ENCODE results near the gene ADCY5.

ADCY5 gene

DNA sequence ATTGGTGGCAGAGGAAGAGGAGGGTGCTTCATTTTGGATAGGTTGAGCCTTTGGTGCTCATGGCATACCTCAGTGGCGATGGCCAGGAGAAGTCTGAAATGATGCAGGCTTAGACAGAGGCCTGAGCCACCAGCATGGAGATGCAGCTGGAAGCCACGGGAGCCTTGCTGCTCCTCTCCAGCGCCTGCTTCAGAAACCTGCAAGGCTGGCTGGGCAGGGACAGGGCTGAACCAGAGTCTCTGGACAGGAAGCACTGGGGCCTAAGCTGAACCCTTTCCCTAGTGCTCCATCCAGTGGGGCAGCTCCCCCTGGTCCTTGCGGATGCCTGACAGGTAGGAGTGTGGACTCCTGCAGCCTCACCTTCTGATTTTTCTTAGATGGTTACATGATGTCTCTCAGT, 36.7 kb upstream of the ADCY5 start:
- no peak for DNase-seq (ENCODE audit: low read depth)
- TF ChIP-seq, protein P1, sequence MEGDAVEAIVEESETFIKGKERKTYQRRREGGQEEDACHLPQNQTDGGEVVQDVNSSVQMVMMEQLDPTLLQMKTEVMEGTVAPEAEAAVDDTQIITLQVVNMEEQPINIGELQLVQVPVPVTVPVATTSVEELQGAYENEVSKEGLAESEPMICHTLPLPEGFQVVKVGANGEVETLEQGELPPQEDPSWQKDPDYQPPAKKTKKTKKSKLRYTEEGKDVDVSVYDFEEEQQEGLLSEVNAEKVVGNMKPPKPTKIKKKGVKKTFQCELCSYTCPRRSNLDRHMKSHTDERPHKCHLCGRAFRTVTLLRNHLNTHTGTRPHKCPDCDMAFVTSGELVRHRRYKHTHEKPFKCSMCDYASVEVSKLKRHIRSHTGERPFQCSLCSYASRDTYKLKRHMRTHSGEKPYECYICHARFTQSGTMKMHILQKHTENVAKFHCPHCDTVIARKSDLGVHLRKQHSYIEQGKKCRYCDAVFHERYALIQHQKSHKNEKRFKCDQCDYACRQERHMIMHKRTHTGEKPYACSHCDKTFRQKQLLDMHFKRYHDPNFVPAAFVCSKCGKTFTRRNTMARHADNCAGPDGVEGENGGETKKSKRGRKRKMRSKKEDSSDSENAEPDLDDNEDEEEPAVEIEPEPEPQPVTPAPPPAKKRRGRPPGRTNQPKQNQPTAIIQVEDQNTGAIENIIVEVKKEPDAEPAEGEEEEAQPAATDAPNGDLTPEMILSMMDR (IDR thresholded peaks at IDR 0.05; ENCODE audit: control insufficient read depth, insufficient read depth, low read depth, low read length, missing control alignments), result no peak
- no peak overlapping the region for H3K4me3 ChIP-seq (ENCODE audit: control insufficient read depth, low read depth, low read length)

DNA sequence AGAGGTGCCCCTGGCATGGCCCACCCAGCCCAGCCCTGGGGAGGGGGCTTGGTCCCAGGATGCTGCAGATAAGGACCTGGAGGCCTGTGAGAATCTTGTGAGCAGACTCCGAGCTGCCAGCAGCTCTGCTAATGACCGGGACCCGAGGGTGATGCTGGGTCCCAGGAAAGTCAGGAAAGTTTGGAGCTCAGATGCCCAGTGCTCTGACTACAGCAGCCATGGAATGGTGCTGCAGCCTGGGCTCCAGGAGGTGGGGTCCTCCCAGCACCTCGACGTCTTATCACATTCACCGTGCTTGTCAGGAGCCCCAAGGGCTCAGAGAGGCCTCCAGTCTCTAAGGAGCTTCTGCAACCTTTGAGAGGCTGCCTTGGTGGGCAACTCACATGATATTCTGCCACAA, 34.3 kb upstream of the ADCY5 start:
- TF ChIP-seq, protein P1 (IDR thresholded peaks at IDR 0.05; ENCODE audit: control insufficient read depth, insufficient read depth, low read depth, low read length, missing control alignments), result no peak
- no peak overlapping the region for H3K4me3 ChIP-seq (ENCODE audit: control insufficient read depth, low read depth, low read length)
- DNase-seq (ENCODE audit: low read depth), result no peak

- DNase-seq (ENCODE audit: low read depth), result no peak
- no peak overlapping the region for H3K4me3 ChIP-seq (ENCODE audit: control insufficient read depth, low read depth, low read length)
- TF ChIP-seq, protein P1 (IDR thresholded peaks at IDR 0.05; ENCODE audit: control insufficient read depth, insufficient read depth, low read depth, low read length, missing control alignments), result no peak
These were observed 33.0 kb upstream of the ADCY5 start for GRCh38 chr3:123481722-123482457.

DNA sequence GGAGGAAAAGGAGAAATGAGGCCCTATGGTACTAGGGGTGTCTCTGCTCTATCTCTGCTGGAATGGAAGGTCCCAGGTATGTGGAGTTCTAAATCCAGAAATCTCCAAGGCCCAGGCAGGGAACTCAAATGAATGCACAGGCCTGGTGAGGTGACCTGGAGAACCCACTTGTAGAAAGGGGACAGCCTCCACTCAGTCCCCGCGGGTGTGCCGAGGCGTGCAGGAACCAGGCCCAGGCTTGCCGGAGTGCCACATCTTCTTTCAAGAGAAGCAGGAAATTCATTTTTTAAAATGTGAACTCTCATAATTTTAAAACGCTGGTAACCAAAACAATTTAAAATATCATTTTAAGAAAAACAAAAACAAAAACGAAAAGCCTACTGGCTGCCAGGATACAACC, 32.2 kb upstream of the ADCY5 start:
- TF ChIP-seq, protein P1 (IDR thresholded peaks at IDR 0.05; ENCODE audit: control insufficient read depth, insufficient read depth, low read depth, low read length, missing control alignments), result no peak
- no peak overlapping the region for H3K4me3 ChIP-seq (ENCODE audit: control insufficient read depth, low read depth, low read length)
- no peak for DNase-seq (ENCODE audit: low read depth)

DNA sequence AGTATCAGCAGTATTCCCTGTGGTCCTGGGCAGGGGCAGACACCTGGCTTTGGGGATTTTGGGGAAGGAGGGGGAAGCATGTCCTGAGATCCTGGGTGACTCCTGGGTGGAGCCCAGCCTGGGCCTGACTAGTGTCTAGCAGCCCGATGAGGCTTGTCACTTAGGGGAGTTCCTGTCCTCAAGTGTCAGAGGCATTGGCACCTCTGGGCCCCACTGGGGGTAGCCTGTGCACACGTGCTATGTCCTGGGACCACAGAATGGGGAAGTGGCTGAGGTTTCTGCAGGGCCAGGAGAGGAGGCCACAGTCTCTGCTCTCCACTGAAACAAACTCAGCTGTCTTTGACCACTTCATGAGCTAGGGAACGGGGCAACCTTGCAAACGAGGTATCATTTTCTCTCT, 31.5 kb upstream of the ADCY5 start:
- no peak overlapping the region for H3K4me3 ChIP-seq (ENCODE audit: control insufficient read depth, low read depth, low read length)
- no peak for DNase-seq (ENCODE audit: low read depth)
- TF ChIP-seq, protein P1 (IDR thresholded peaks at IDR 0.05; ENCODE audit: control insufficient read depth, insufficient read depth, low read depth, low read length, missing control alignments), result no peak

DNA sequence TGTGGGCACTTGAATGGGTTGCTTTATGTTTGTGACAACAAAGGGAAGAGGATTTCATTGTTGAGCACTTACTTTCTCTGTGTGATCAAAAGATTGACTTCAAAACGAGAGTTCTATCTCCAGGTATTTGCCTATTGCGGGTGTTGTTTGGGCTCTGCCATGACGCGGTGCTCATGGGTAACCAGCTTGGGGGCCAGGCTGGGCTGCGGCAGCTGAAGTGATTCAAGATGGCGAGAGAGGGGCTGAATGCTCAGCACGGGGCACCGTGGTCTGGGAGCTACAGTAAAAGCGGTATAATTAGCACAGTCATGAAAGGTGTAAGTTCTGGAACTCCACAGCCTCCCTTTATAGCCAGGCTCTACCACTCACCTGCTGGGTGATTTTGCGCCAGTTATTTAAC, 31.0 kb upstream of the ADCY5 start:
- TF ChIP-seq, protein P1 (IDR thresholded peaks at IDR 0.05; ENCODE audit: control insufficient read depth, insufficient read depth, low read depth, low read length, missing control alignments), result no peak
- no peak for DNase-seq (ENCODE audit: low read depth)
- H3K4me3 ChIP-seq (ENCODE audit: control insufficient read depth, low read depth, low read length), result no peak overlapping the region

All from AG09309 (cell line).